Measurements from ENCODE around the gene FTCD. TPM values are rescaled to one million over a fixed set of nuclear protein-coding genes. Genes with fewer than 3 reads are reported as not detected.

Gene FTCD
- total and polyA plus RNA-seq, 12 donors: 0.14 to 4.4 (median 1.1) TPM

DNA sequence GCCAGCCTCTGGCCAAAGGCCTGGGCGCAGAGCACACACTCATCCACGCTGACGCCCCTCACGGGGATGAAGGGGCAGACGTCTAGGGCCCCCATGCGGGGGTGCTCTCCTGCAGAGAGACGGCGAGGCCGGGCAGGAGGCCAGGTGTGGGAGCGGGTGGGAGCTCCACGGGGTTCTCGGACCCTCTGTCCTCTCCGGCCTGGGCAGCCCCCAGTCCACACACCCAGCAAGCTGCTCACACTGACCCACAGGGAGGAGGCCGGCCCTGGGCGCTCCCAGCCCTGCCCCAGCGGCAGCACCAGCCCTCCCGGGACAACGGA is 2.5 kb downstream of the FTCD start:
- DNase-seq: no peak
- Histone ChIP-seq H3K9me3 (no peaks in the 10 kb centered on the region), H3K4me1 (peaks cover 4 to 15% (median 10%) of the 10 kb centered on the region in 9 donors), H3K27me3 (no peaks in the 10 kb centered on the region), H3K4me3 (peak overlapping the region in 8 of 10 donors; percentile 9 to 39 (median 32)), H3K27ac (peak overlapping the region in 3 of 10 donors; percentile 6 to 31 (median 30)), H3K36me3 (no peaks in the 10 kb centered on the region)
- intact Hi-C loops (cut with DNase I): loop anchor here in 3 of 10 donors (5.0 to 10.0 kb wide), 2 partner anchors 62 to 74 kb away; partner anchors contain the start of gene LSS (in 1 of the 3)
- whole genome bisulfite sequencing, 2 donors: 28 to 47% methylated on average over 14 to 18 of the region's 18 CpGs
- TF ChIP-seq, protein P1, sequence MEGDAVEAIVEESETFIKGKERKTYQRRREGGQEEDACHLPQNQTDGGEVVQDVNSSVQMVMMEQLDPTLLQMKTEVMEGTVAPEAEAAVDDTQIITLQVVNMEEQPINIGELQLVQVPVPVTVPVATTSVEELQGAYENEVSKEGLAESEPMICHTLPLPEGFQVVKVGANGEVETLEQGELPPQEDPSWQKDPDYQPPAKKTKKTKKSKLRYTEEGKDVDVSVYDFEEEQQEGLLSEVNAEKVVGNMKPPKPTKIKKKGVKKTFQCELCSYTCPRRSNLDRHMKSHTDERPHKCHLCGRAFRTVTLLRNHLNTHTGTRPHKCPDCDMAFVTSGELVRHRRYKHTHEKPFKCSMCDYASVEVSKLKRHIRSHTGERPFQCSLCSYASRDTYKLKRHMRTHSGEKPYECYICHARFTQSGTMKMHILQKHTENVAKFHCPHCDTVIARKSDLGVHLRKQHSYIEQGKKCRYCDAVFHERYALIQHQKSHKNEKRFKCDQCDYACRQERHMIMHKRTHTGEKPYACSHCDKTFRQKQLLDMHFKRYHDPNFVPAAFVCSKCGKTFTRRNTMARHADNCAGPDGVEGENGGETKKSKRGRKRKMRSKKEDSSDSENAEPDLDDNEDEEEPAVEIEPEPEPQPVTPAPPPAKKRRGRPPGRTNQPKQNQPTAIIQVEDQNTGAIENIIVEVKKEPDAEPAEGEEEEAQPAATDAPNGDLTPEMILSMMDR (IDR thresholded peaks at IDR 0.05): no peak
- ATAC-seq: peak in 7 of 8 donors; percentile 9 to 42 (median 28)

DNA sequence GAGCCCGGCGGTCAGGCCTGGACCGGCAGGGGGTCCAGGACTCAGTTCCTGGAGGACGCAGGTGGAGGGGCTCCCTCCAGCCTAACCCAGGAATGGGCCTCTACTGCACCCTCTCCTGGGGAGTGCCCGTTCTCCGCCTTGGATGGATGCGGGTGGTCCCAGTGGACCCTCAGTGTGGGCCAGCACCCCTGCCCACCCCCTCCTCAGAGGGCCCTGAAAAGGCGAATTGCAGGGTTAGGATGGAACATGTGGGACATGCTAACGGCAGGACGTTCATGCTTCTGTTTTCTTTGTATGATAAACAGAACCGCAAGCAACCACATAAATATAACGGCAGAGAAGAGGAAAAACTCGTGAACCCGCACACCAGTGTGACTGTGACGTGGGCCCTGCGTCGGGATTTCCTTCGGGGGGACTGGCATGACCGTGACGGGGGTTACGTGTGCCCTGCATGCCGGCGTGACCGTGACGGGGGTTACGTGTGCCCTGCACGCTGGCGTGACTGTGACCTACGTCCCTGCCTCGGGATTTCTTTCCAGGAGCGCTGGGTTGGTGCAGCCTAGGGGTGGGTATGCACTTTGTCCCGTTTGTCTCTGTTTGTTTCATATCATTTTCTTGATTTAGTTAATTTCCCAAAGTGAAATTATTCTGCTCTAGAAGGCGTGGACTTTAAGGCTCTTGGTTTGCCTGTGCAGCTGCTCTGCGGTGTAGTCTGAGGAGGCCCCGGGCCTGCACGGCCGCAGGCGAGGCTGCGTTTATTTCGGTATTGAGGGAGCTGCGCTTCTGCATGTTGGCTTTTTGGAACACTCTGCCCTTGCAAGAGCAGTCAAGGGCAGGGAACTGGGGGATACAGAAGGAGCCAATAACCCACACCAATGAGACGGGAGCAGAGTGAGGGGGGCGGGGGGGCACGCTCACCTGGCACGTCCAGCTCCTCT is 3.1 kb downstream of the FTCD start:
- ATAC-seq: peak in 4 of 8 donors; percentile 2 to 38 (median 8)

DNA sequence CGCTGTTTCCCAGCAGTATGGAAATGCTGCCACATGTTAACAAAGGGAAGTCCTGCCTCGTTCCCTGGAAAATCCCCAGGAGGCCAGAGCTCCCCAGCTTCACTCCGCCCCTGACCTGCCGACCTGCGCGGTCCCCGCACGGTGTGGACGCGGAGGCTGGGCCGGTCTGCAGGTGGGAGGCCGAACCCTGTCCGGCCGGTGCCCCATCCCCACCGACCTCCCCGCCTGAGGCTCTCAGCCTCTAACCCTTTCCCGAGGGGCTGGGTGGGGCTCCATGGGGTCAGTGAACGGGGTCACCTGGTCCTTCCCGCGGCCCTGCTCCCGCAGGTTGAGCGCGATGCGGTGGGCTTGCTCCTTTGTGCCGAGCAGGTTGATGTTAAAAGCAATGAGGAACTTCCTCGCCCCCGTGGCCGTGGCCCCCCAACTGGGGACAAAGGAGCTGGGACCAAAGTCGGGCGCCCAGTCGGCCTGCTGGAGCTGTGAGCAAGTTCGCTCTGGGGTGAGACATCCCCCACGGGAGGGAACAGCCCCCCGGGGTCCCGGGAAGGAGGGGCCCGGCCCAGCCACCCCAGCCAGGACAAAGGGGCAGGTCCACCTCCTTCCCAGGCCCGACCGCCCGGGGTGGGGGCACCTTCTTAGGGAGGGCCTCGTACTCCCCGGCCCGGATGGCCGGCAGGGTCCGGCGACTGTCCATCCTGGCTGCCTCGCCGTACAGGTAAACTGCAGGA is 4.0 kb downstream of the FTCD start:
- H3K9me3 ChIP-seq: no peaks in the 10 kb centered on the region
- no peaks in the 10 kb centered on the region for H3K27me3 ChIP-seq
- DNase-seq (no peak), ATAC-seq (no peak)
- H3K4me3 ChIP-seq: no peak overlapping the region
- peaks cover 4 to 15% (median 10%) of the 10 kb centered on the region in 9 donors for H3K4me1 ChIP-seq
- TF ChIP-seq, protein P1 (IDR thresholded peaks at IDR 0.05): no peak
- no peak overlapping the region for H3K27ac ChIP-seq
- 87 to 91% methylated on average over 47 of the region's 47 CpGs for WGBS, 2 donors
- H3K36me3 ChIP-seq: no peaks in the 10 kb centered on the region
- intact Hi-C loops (cut with DNase I): loop anchor here in 3 of 10 donors (5.0 to 10.0 kb wide), 2 partner anchors 63 to 76 kb away; partner anchors contain the start of gene LSS (in 1 of the 3)

More for the DNA sequence above, 3.1 kb downstream of the FTCD start:
- intact Hi-C loops (cut with DNase I): loop anchor here in 3 of 10 donors (5.0 to 10.0 kb wide), 2 partner anchors 63 to 75 kb away; partner anchors contain the start of gene LSS (in 1 of the 3)
- H3K36me3 ChIP-seq: no peaks in the 10 kb centered on the region
- no peaks in the 10 kb centered on the region for H3K27me3 ChIP-seq
- H3K9me3 ChIP-seq: no peaks in the 10 kb centered on the region
- no peak overlapping the region for H3K4me3 ChIP-seq
- H3K27ac ChIP-seq: peak overlapping the region in 1 of 10 donors; percentile 30
- TF ChIP-seq, protein P1 (IDR thresholded peaks at IDR 0.05): no peak
- no peak for DNase-seq
- WGBS, 2 donors: 89 to 92% methylated on average over 45 of the region's 45 CpGs
- H3K4me1 ChIP-seq: peaks cover 4 to 15% (median 10%) of the 10 kb centered on the region in 9 donors
